22Rv1 (cell line): ENCODE data around the gene OR2T27.

ENCODE experiments used
- CTCF ChIP-seq: fragments of 450-650 bp; IDR thresholded peaks from 2 replicates; pipeline ENCODE4 v1.5.1; 2017; ENCODE audit warnings: mild to moderate bottlenecking
- ZFX ChIP-seq: fragments of 450-650 bp; IDR thresholded peaks from 2 replicates; pipeline ENCODE4 v1.6.1; 2017; ENCODE audit warnings: antibody characterized with exemption, borderline replicate concordance

- no peak for TF ChIP-seq CTCF
- no peak for TF ChIP-seq ZFX
Observed at GRCh38 chr1:248704606-248705005, 49.3 kb upstream of the OR2T27 start.
